Trophoblast cell (in vitro differentiated cells and primary cell): ENCODE data around the gene SEMA5A.

Source experiments
- DNase-seq, 2 donors: peaks; one replicate each; pipeline ENCODE4 v3.0.0-alpha.2; 2016
- H2AFZ ChIP-seq: 2 replicates; pipeline ENCODE4 v1.6.1; 2013; ENCODE audit warnings: low read length, moderate library complexity, mild to moderate bottlenecking; ENCODE audit not compliant: insufficient read depth, poor library complexity
- H2AK5ac ChIP-seq: 2 replicates; pipeline ENCODE4 v1.6.1; 2013; ENCODE audit warnings: mild to moderate bottlenecking, low read length
- H2BK120ac ChIP-seq: 2 replicates; pipeline ENCODE4 v1.6.1; 2013; ENCODE audit warnings: low read length, mild to moderate bottlenecking, moderate library complexity; ENCODE audit not compliant: insufficient read depth, poor library complexity
- H2BK12ac ChIP-seq: 2 replicates; pipeline ENCODE4 v1.6.1; 2013; ENCODE audit warnings: mild to moderate bottlenecking, low read length, moderate library complexity
- H2BK5ac ChIP-seq: 2 replicates; pipeline ENCODE4 v1.6.1; 2013; ENCODE audit warnings: low read length, low read depth, moderate library complexity, mild to moderate bottlenecking; ENCODE audit not compliant: poor library complexity
- H3K14ac ChIP-seq: 2 replicates; pipeline ENCODE4 v1.6.1; 2013; ENCODE audit warnings: mild to moderate bottlenecking, low read length
- H3K18ac ChIP-seq: 2 replicates; pipeline ENCODE4 v1.6.1; 2013; ENCODE audit warnings: mild to moderate bottlenecking, low read length
- H3K23ac ChIP-seq: 2 replicates; pipeline ENCODE4 v1.6.1; 2013; ENCODE audit warnings: low read length
- H3K27ac ChIP-seq: 2 replicates; pipeline ENCODE4 v1.5.1; 2013; ENCODE audit warnings: low read depth, mild to moderate bottlenecking, inconsistent platforms, low read length, moderate library complexity
- H3K27me3 ChIP-seq: 2 replicates; pipeline ENCODE4 v1.6.1; 2013; ENCODE audit warnings: inconsistent platforms, mild to moderate bottlenecking, low read length, moderate library complexity; ENCODE audit not compliant: insufficient read depth
- H3K36me3 ChIP-seq, 2 experiments: 1 replicate in 1 of 2; 2 replicates in 1 of 2; pipeline ENCODE4 v1.6.1; 2013; ENCODE audit warnings: low read length in 2 of 2, mild to moderate bottlenecking in 2 of 2, moderate library complexity in 1 of 2; ENCODE audit not compliant: insufficient read depth in 2 of 2, control insufficient read depth in 1 of 2
- H3K4ac ChIP-seq: 2 replicates; pipeline ENCODE4 v1.6.1; 2013; ENCODE audit warnings: low read depth, mild to moderate bottlenecking, low read length, moderate library complexity
- H3K4me1 ChIP-seq, 2 experiments: 1 replicate in 1 of 2; 2 replicates in 1 of 2; pipeline ENCODE4 v1.6.1; 2013; ENCODE audit warnings: low read length in 2 of 2, mild to moderate bottlenecking in 2 of 2, moderate library complexity in 1 of 2; ENCODE audit not compliant: insufficient read depth in 2 of 2, control insufficient read depth in 1 of 2
- H3K4me2 ChIP-seq: 2 replicates; pipeline ENCODE4 v1.6.1; 2013; ENCODE audit warnings: inconsistent platforms, mild to moderate bottlenecking, low read length, moderate library complexity
- H3K4me3 ChIP-seq: 2 replicates; pipeline ENCODE4 v1.5.1; 2013; ENCODE audit warnings: mild to moderate bottlenecking, low read depth, low read length, inconsistent platforms
- H3K79me1 ChIP-seq: one replicate; pipeline ENCODE4 v1.6.1; 2013; ENCODE audit warnings: low read length
- H3K79me2 ChIP-seq: 2 replicates; pipeline ENCODE4 v1.6.1; 2013; ENCODE audit warnings: low read length, mild to moderate bottlenecking; ENCODE audit not compliant: control insufficient read depth, insufficient read depth, poor library complexity
- H3K9ac ChIP-seq: 2 replicates; pipeline ENCODE4 v1.6.1; 2013; ENCODE audit warnings: mild to moderate bottlenecking, low read length
- H3K9me3 ChIP-seq: 2 replicates; pipeline ENCODE4 v1.6.1; 2013; ENCODE audit warnings: low read depth, mild to moderate bottlenecking, control low read depth, inconsistent platforms, low read length; ENCODE audit not compliant: insufficient read depth
- H4K12ac ChIP-seq: 2 replicates; pipeline ENCODE4 v1.6.1; 2013; ENCODE audit warnings: low read depth, mild to moderate bottlenecking, low read length, moderate library complexity
- H4K8ac ChIP-seq: 2 replicates; pipeline ENCODE4 v1.6.1; 2013; ENCODE audit warnings: low read depth, mild to moderate bottlenecking, low read length, moderate library complexity
- H4K91ac ChIP-seq: one replicate; pipeline ENCODE4 v1.6.1; 2013; ENCODE audit warnings: low read depth, mild to moderate bottlenecking, low read length, moderate library complexity
- WGBS: extraction: QIAGEN DNeasy Blood & Tissue Kit; methylation state at CpG from one replicate; pipeline ENCODE4 v1.1.7; 2013; ENCODE audit warnings: missing lambda C conversion rate; ENCODE audit not compliant: insufficient read length, insufficient coverage; ENCODE audit errors: extremely low coverage; 5-methylcytosine and 5-hydroxymethylcytosine counted together

SEMA5A gene

GRCh38 chr5:9453480-9454011 lies 92.3 kb downstream of the SEMA5A start:
- H4K8ac ChIP-seq, result no peak overlapping the region
- no peak overlapping the region for H3K23ac ChIP-seq

GRCh38 chr5:9452181-9452580 lies 93.7 kb downstream of the SEMA5A start:
- Histone ChIP-seq H3K4ac (no peak overlapping the region), H3K23ac (no peak overlapping the region), H3K18ac (no peak overlapping the region), H3K27me3 (no peaks in the 10 kb centered on the region), H3K27ac (peak overlapping the region; percentile 7), H3K14ac (no peak overlapping the region), H2BK5ac (no peak overlapping the region), H2AK5ac (no peak overlapping the region), H2BK120ac (no peak overlapping the region), H3K4me1 (peaks cover 18 to 43% of the 10 kb centered on the region in 2 experiments), H2BK12ac (no peak overlapping the region), H3K36me3 (no peaks in the 10 kb centered on the region), H3K9me3 (no peaks in the 10 kb centered on the region), H3K79me2 (peaks cover 2% of the 10 kb centered on the region), H4K12ac (no peak overlapping the region), H3K4me2 (no peak overlapping the region), H3K79me1 (peaks cover 11% of the 10 kb centered on the region), H2AFZ (no peak overlapping the region), H4K91ac (no peak overlapping the region), H4K8ac (no peak overlapping the region), H3K4me3 (no peak overlapping the region), H3K9ac (no peak overlapping the region)
- no peak for DNase-seq
- no CpG with 5 or more reads among the region's 2 CpGs for WGBS

More at GRCh38 chr5:9453480-9454011, 92.3 kb downstream of the SEMA5A start:
- H3K27ac ChIP-seq, result peak overlapping the region; percentile 76
- H3K79me1 ChIP-seq, result peaks cover 11% of the 10 kb centered on the region
- H3K4ac ChIP-seq, result peak overlapping the region; percentile 77
- no peaks in the 10 kb centered on the region for H3K9me3 ChIP-seq
- H2BK120ac ChIP-seq, result no peak overlapping the region
- no peak overlapping the region for H2AFZ ChIP-seq
- no peak overlapping the region for H2BK12ac ChIP-seq
- H3K18ac ChIP-seq, result no peak overlapping the region
- no peak overlapping the region for H3K4me3 ChIP-seq
- H3K14ac ChIP-seq, result no peak overlapping the region
- no peak for DNase-seq
- peaks cover 18 to 42% of the 10 kb centered on the region in 2 experiments for H3K4me1 ChIP-seq
- no peak overlapping the region for H4K12ac ChIP-seq
- no CpG with 5 or more reads among the region's 2 CpGs for WGBS
- peak overlapping the region; percentile 57 for H4K91ac ChIP-seq
- no peaks in the 10 kb centered on the region for H3K36me3 ChIP-seq
- no peak overlapping the region for H3K9ac ChIP-seq
- no peaks in the 10 kb centered on the region for H3K27me3 ChIP-seq
- H2BK5ac ChIP-seq, result peak overlapping the region; percentile 46
- no peak overlapping the region for H3K4me2 ChIP-seq
- H2AK5ac ChIP-seq, result no peak overlapping the region
- peaks cover 2% of the 10 kb centered on the region for H3K79me2 ChIP-seq

- peaks cover 10% of the 10 kb centered on the region for H3K79me1 ChIP-seq
- H4K8ac ChIP-seq, result no peak overlapping the region
- H4K12ac ChIP-seq, result no peak overlapping the region
- H3K4me1 ChIP-seq, result peaks cover 16 to 35% of the 10 kb centered on the region in 2 experiments
- no peak overlapping the region for H2AFZ ChIP-seq
- H3K9me3 ChIP-seq, result no peaks in the 10 kb centered on the region
- no peak for DNase-seq
- peak overlapping the region; percentile 25 for H3K4ac ChIP-seq
- peaks cover 2% of the 10 kb centered on the region for H3K79me2 ChIP-seq
- no peak overlapping the region for H2BK12ac ChIP-seq
- no CpG with 5 or more reads among the region's 4 CpGs for WGBS
- H2AK5ac ChIP-seq, result no peak overlapping the region
- H3K9ac ChIP-seq, result no peak overlapping the region
- no peak overlapping the region for H3K23ac ChIP-seq
- no peak overlapping the region for H3K14ac ChIP-seq
- no peak overlapping the region for H3K4me2 ChIP-seq
- no peak overlapping the region for H4K91ac ChIP-seq
- H3K18ac ChIP-seq, result no peak overlapping the region
- no peak overlapping the region for H2BK120ac ChIP-seq
- H3K27me3 ChIP-seq, result no peaks in the 10 kb centered on the region
- no peak overlapping the region for H2BK5ac ChIP-seq
- H3K36me3 ChIP-seq, result no peaks in the 10 kb centered on the region
- no peak overlapping the region for H3K4me3 ChIP-seq
- no peak overlapping the region for H3K27ac ChIP-seq
These were observed 94.8 kb downstream of the SEMA5A start for GRCh38 chr5:9451037-9451436.

GRCh38 chr5:9447691-9448090 lies 98.2 kb downstream of the SEMA5A start:
- H3K23ac ChIP-seq, result no peak overlapping the region
- H3K4ac ChIP-seq, result no peak overlapping the region
- H3K9me3 ChIP-seq, result no peaks in the 10 kb centered on the region
- DNase-seq, result no peak
- peaks cover under 1% of the 10 kb centered on the region for H3K79me1 ChIP-seq
- H3K4me3 ChIP-seq, result no peak overlapping the region
- no peak overlapping the region for H2BK12ac ChIP-seq
- no peak overlapping the region for H3K4me2 ChIP-seq
- no peak overlapping the region for H2AK5ac ChIP-seq
- no CpG with 5 or more reads among the region's 2 CpGs for WGBS
- H4K12ac ChIP-seq, result no peak overlapping the region
- no peak overlapping the region for H3K9ac ChIP-seq
- H3K4me1 ChIP-seq, result peaks cover 10 to 24% of the 10 kb centered on the region in 2 experiments
- no peak overlapping the region for H4K91ac ChIP-seq
- H2BK5ac ChIP-seq, result no peak overlapping the region
- no peak overlapping the region for H2AFZ ChIP-seq
- H3K27ac ChIP-seq, result no peak overlapping the region
- H2BK120ac ChIP-seq, result no peak overlapping the region
- no peak overlapping the region for H4K8ac ChIP-seq
- peaks cover 2 to 8% of the 10 kb centered on the region in 2 experiments for H3K36me3 ChIP-seq
- no peak overlapping the region for H3K14ac ChIP-seq
- peak overlapping the region; percentile 40 for H3K18ac ChIP-seq
- H3K79me2 ChIP-seq, result peaks cover 2% of the 10 kb centered on the region
- no peaks in the 10 kb centered on the region for H3K27me3 ChIP-seq
